Measurements from ENCODE around the gene MRPL1. TPM values are rescaled to one million over a fixed set of nuclear protein-coding genes. Genes with fewer than 3 reads are reported as not detected.

MRPL1 gene
- total and polyA plus RNA-seq, 2 of the 13 experiments (the other 11 are each of a cell fraction or from before 2014, with no cell fraction given) = 23.3 to 61.5 TPM

DNA sequence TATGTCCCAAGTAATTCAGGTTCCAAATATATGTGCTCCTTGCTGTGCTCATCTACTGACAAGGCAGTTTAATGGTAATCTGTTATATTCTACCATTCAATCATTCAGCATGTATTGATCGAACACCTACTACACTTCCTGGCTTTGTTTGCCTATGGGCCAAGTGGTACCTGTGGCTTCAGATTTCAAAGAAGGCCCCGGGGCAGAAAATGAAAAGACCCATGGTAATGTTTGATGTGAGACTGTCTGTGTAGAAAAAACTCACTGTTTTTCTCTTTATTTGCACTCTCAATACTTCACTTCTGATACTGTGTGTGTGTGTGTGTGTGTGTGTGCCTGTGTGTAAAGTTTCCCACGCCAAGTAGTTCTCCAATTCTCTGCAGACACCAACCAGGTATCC lies 133.4 kb downstream of the MRPL1 start (continued):
- TF ChIP-seq, protein P1, sequence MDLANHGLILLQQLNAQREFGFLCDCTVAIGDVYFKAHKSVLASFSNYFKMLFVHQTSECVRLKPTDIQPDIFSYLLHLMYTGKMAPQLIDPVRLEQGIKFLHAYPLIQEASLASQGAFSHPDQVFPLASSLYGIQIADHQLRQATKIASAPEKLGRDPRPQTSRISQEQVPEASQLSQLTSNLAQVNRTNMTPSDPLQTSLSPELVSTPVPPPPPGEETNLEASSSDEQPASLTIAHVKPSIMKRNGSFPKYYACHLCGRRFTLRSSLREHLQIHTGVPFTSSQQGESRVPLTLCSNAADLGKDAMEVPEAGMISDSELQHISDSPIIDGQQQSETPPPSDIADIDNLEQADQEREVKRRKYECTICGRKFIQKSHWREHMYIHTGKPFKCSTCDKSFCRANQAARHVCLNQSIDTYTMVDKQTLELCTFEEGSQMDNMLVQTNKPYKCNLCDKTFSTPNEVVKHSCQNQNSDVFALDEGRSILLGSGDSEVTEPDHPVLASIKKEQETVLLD (CRISPR knock-in tag; IDR thresholded peaks at IDR 0.05; ENCODE audit: low read depth) = no peak
- TF ChIP-seq MIER2 (CRISPR knock-in tag; IDR thresholded peaks at IDR 0.05) (no peak), MEIS2 (CRISPR knock-in tag; IDR thresholded peaks at IDR 0.05) (no peak), ZNF367 (CRISPR knock-in tag; IDR thresholded peaks at IDR 0.05; ENCODE audit: borderline replicate concordance) (no peak), ZNF747 (CRISPR knock-in tag; IDR thresholded peaks at IDR 0.05; ENCODE audit: borderline replicate concordance) (no peak), FIP1L1 (IDR thresholded peaks at IDR 0.05; ENCODE audit: borderline replicate concordance, insufficient read depth, low read depth, low read length) (no peak), SMAD3 (CRISPR knock-in tag; IDR thresholded peaks at IDR 0.05) (peak; percentile 30; the same call in 1 of the 2 replicates), HDAC6 (IDR thresholded peaks at IDR 0.05; ENCODE audit: low read depth, low read length) (no peak), SRSF4 (IDR thresholded peaks at IDR 0.05; ENCODE audit: low read depth, low read length, poor library complexity, severe bottlenecking) (no peak), SNAI1 (CRISPR knock-in tag; IDR thresholded peaks at IDR 0.05; ENCODE audit: borderline replicate concordance) (no peak), ZSCAN9 (CRISPR knock-in tag; IDR thresholded peaks at IDR 0.05; ENCODE audit: borderline replicate concordance) (no peak), ZNF746 (CRISPR knock-in tag; IDR thresholded peaks at IDR 0.05) (no peak), RARG (CRISPR knock-in tag; IDR thresholded peaks at IDR 0.05; ENCODE audit: low read depth) (no peak), HMG20A (CRISPR knock-in tag; IDR thresholded peaks at IDR 0.05; ENCODE audit: borderline replicate concordance) (peak; percentile 64; the same call in 1 of the 2 replicates)
- TF ChIP-seq, protein P2, sequence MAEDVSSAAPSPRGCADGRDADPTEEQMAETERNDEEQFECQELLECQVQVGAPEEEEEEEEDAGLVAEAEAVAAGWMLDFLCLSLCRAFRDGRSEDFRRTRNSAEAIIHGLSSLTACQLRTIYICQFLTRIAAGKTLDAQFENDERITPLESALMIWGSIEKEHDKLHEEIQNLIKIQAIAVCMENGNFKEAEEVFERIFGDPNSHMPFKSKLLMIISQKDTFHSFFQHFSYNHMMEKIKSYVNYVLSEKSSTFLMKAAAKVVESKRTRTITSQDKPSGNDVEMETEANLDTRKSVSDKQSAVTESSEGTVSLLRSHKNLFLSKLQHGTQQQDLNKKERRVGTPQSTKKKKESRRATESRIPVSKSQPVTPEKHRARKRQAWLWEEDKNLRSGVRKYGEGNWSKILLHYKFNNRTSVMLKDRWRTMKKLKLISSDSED (CRISPR knock-in tag; IDR thresholded peaks at IDR 0.05) = no peak
- TF ChIP-seq, protein P3, sequence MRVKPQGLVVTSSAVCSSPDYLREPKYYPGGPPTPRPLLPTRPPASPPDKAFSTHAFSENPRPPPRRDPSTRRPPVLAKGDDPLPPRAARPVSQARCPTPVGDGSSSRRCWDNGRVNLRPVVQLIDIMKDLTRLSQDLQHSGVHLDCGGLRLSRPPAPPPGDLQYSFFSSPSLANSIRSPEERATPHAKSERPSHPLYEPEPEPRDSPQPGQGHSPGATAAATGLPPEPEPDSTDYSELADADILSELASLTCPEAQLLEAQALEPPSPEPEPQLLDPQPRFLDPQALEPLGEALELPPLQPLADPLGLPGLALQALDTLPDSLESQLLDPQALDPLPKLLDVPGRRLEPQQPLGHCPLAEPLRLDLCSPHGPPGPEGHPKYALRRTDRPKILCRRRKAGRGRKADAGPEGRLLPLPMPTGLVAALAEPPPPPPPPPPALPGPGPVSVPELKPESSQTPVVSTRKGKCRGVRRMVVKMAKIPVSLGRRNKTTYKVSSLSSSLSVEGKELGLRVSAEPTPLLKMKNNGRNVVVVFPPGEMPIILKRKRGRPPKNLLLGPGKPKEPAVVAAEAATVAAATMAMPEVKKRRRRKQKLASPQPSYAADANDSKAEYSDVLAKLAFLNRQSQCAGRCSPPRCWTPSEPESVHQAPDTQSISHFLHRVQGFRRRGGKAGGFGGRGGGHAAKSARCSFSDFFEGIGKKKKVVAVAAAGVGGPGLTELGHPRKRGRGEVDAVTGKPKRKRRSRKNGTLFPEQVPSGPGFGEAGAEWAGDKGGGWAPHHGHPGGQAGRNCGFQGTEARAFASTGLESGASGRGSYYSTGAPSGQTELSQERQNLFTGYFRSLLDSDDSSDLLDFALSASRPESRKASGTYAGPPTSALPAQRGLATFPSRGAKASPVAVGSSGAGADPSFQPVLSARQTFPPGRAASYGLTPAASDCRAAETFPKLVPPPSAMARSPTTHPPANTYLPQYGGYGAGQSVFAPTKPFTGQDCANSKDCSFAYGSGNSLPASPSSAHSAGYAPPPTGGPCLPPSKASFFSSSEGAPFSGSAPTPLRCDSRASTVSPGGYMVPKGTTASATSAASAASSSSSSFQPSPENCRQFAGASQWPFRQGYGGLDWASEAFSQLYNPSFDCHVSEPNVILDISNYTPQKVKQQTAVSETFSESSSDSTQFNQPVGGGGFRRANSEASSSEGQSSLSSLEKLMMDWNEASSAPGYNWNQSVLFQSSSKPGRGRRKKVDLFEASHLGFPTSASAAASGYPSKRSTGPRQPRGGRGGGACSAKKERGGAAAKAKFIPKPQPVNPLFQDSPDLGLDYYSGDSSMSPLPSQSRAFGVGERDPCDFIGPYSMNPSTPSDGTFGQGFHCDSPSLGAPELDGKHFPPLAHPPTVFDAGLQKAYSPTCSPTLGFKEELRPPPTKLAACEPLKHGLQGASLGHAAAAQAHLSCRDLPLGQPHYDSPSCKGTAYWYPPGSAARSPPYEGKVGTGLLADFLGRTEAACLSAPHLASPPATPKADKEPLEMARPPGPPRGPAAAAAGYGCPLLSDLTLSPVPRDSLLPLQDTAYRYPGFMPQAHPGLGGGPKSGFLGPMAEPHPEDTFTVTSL (CRISPR knock-in tag; IDR thresholded peaks at IDR 0.05; ENCODE audit: borderline replicate concordance) = peak; percentile 20; the same call in 1 of the 2 replicates
- TF ChIP-seq, protein P4, sequence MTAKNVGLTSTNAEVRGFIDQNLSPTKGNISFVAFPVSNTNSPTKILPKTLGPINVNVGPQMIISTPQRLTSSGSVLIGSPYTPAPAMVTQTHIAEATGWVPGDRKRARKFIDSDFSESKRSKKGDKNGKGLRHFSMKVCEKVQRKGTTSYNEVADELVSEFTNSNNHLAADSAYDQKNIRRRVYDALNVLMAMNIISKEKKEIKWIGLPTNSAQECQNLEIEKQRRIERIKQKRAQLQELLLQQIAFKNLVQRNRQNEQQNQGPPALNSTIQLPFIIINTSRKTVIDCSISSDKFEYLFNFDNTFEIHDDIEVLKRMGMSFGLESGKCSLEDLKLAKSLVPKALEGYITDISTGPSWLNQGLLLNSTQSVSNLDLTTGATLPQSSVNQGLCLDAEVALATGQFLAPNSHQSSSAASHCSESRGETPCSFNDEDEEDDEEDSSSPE (CRISPR knock-in tag; IDR thresholded peaks at IDR 0.05) = no peak
- TF ChIP-seq, protein P5, sequence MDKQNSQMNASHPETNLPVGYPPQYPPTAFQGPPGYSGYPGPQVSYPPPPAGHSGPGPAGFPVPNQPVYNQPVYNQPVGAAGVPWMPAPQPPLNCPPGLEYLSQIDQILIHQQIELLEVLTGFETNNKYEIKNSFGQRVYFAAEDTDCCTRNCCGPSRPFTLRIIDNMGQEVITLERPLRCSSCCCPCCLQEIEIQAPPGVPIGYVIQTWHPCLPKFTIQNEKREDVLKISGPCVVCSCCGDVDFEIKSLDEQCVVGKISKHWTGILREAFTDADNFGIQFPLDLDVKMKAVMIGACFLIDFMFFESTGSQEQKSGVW (CRISPR knock-in tag; IDR thresholded peaks at IDR 0.05; ENCODE audit: borderline replicate concordance) = no peak
- TF ChIP-seq, protein P6, sequence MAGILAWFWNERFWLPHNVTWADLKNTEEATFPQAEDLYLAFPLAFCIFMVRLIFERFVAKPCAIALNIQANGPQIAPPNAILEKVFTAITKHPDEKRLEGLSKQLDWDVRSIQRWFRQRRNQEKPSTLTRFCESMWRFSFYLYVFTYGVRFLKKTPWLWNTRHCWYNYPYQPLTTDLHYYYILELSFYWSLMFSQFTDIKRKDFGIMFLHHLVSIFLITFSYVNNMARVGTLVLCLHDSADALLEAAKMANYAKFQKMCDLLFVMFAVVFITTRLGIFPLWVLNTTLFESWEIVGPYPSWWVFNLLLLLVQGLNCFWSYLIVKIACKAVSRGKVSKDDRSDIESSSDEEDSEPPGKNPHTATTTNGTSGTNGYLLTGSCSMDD (CRISPR knock-in tag; IDR thresholded peaks at IDR 0.05) = no peak
